22Rv1 (cell line): ENCODE data around the gene HEG1.
A peak's percentile ranks its signal among the peaks of the same experiment; 100 is the strongest.

Source experiments
- H3K27ac ChIP-seq: fragments of 450-650 bp; 2 replicates; pipeline ENCODE4 v1.5.1; 2017
- CTCF ChIP-seq: fragments of 450-650 bp; IDR thresholded peaks from 2 replicates; pipeline ENCODE4 v1.5.1; 2017; ENCODE audit warnings: mild to moderate bottlenecking
- ZFX ChIP-seq: fragments of 450-650 bp; IDR thresholded peaks from 2 replicates; pipeline ENCODE4 v1.6.1; 2017; ENCODE audit warnings: antibody characterized with exemption, borderline replicate concordance

The HEG1 gene

GRCh38 chr3:124935264-124935663 lies 120.5 kb downstream of the HEG1 start:
- TF ChIP-seq ZFX (no peak), CTCF (no peak)
- peak overlapping the region; percentile 93 for H3K27ac ChIP-seq

GRCh38 chr3:124934577-124934976 lies 121.2 kb downstream of the HEG1 start, which contains the start of gene MUC13:
MUC13 (minus strand) TSS chr3:124934751; CDS start chr3:124934712, 39 bp downstream.
- H3K27ac ChIP-seq, result peak within 1 kb of the TSS; percentile 93
- TF ChIP-seq CTCF (no peak), ZFX (no peak)

GRCh38 chr3:124928333-124929202 lies 127.2 kb downstream of the HEG1 start:
- TF ChIP-seq CTCF, result peak; percentile 91
- TF ChIP-seq ZFX, result no peak
- no peak overlapping the region for H3K27ac ChIP-seq

- no peak overlapping the region for H3K27ac ChIP-seq
- no peak for TF ChIP-seq CTCF
- TF ChIP-seq ZFX, result no peak
Observed at GRCh38 chr3:124927574-124928045, 128.2 kb downstream of the HEG1 start.

- TF ChIP-seq ZFX, result no peak
- TF ChIP-seq CTCF, result no peak
Observed at GRCh38 chr3:124926426-124927101, 129.2 kb downstream of the HEG1 start.

GRCh38 chr3:124924741-124925140 lies 131.1 kb downstream of the HEG1 start:
- no peak for TF ChIP-seq ZFX
- TF ChIP-seq CTCF, result no peak
- peak overlapping the region; percentile 39 for H3K27ac ChIP-seq

More at GRCh38 chr3:124926426-124927101, 129.2 kb downstream of the HEG1 start:
- no peak overlapping the region for H3K27ac ChIP-seq

GRCh38 chr3:124923833-124924232 lies 132.0 kb downstream of the HEG1 start:
- TF ChIP-seq ZFX (no peak), CTCF (no peak)
- peak overlapping the region; percentile 39 for H3K27ac ChIP-seq
